Thyroid gland (tissue), 4 donors: ENCODE measurements around the gene ARF4. TPM values are rescaled to one million over a fixed set of nuclear protein-coding genes. Genes with fewer than 3 reads are reported as not detected.

Experiments used
- DNase-seq, 2 donors: peaks; one replicate each; pipeline ENCODE4 v3.0.0-alpha.2; 2019
- H3K27ac ChIP-seq, 3 donors: fragments of 200-600 bp; sonication (generic); 1 replicate in 2 of 3; 2 replicates in 1 of 3; pipeline ENCODE4 v1.5.1; 2016 to 2019; ENCODE audit warnings: mild to moderate bottlenecking in 1 of 3, moderate library complexity in 1 of 3
- H3K27me3 ChIP-seq: fragments of 200-600 bp; sonication (generic); one replicate; pipeline ENCODE4 v1.5.1; 2019
- H3K36me3 ChIP-seq, 2 donors: fragments of 200-600 bp; sonication (generic); one replicate each; pipeline ENCODE4 v1.5.1; 2016 to 2019
- H3K4me1 ChIP-seq, 2 donors: fragments of 200-600 bp; sonication (generic); one replicate each; pipeline ENCODE4 v1.5.1; 2017 to 2019
- H3K4me3 ChIP-seq, 3 donors: fragments of 200-600 bp; sonication (generic); replicated peaks in 1 of 3; 1 replicate in 2 of 3; 2 replicates in 1 of 3; pipeline ENCODE4 v1.5.1; 2016; ENCODE audit warnings: mild to moderate bottlenecking in 1 of 3
- H3K9me3 ChIP-seq: fragments of 200-600 bp; sonication (generic); one replicate; pipeline ENCODE4 v1.5.1; 2017
- CTCF ChIP-seq, 6 experiments: fragments of 200-600 bp in 3 of 6; fragments of 450-650 bp in 3 of 6; sonication (generic) in 3 of 6; IDR thresholded peaks; one replicate each; pipeline ENCODE4 v1.5.1; 2016 to 2019; ENCODE audit warnings: antibody characterized with exemption in 6 of 6, mild to moderate bottlenecking in 2 of 6, inconsistent platforms in 1 of 6, moderate library complexity in 1 of 6
- POLR2A ChIP-seq, 2 donors: fragments of 450-650 bp; IDR thresholded peaks; one replicate each; pipeline ENCODE4 v1.6.1; 2017; ENCODE audit warnings: antibody characterized with exemption in 2 of 2, mild to moderate bottlenecking in 2 of 2, moderate library complexity in 1 of 2
- WGBS, 2 donors: methylation state at CpG; one replicate each; pipeline ENCODE4 v1.1.5; 2017; 5-methylcytosine and 5-hydroxymethylcytosine counted together
- intact Hi-C: fragments of 100-400 bp; cut with DNase I; formaldehyde crosslinking; loops from one replicate; pipeline ENCODE4 v1.15.1; 2023
- small RNA-seq: library from RNA; depleted of rRNA; stranded (forward); fragments of <200 nt; gene quantifications from one replicate; pipeline ENCODE3, GENCODE V24; 2016
- total RNA-seq, 4 donors: library from RNA; depleted of rRNA; stranded (reverse); fragments of >200 nt; gene quantifications; one replicate each; pipeline ENCODE4 v1.2.3, GENCODE V29; 2016

Gene ARF4
- total RNA-seq, 4 donors from 2014 or later = 125 to 195 (median 159) TPM

GRCh38 chr3:57544181-57545125, 52.7 kb downstream of the ARF4 start, which contains the start of gene DNAH12:
DNAH12 (minus strand) TSS chr3:57544344; CDS start chr3:57542870, 1,474 bp downstream.
- TF ChIP-seq POLR2A (IDR thresholded peaks at IDR 0.05) (no peak), CTCF (IDR thresholded peaks at IDR 0.05) (no peak)
- H3K36me3 ChIP-seq = no peaks in the 10 kb centered on the region
- H3K27me3 ChIP-seq = no peaks in the 10 kb centered on the region
- H3K4me1 ChIP-seq = peaks cover 5 to 10% of the 10 kb centered on the region in 2 donors
- H3K4me3 ChIP-seq = peak within 1 kb of the TSS in 2 of 3 donors; percentile 14 to 28
- no peaks in the 10 kb centered on the region for H3K9me3 ChIP-seq
- H3K27ac ChIP-seq = peak within 1 kb of the TSS in 2 of 3 donors; percentile 36 to 37
- intact Hi-C loops = no loop called here
- WGBS, 2 donors = 8 to 12% methylated on average over 20 of the region's 20 CpGs
- DNase-seq = peak; percentile 82 to 86

GRCh38 chr3:57538465-57538864, 58.7 kb downstream of the ARF4 start:
- Histone ChIP-seq H3K4me1 (no peaks in the 10 kb centered on the region), H3K27me3 (no peaks in the 10 kb centered on the region), H3K9me3 (no peaks in the 10 kb centered on the region), H3K27ac (no peak overlapping the region), H3K4me3 (no peak overlapping the region), H3K36me3 (no peaks in the 10 kb centered on the region)
- WGBS, 2 donors = 95% methylated on average over 3 of the region's 3 CpGs
- intact Hi-C loops = no loop called here
- no peak for TF ChIP-seq POLR2A (IDR thresholded peaks at IDR 0.05)
- DNase-seq = no peak

GRCh38 chr3:57530071-57530608, 67.0 kb downstream of the ARF4 start:
- H3K27ac ChIP-seq = no peak overlapping the region
- no peak for TF ChIP-seq POLR2A (IDR thresholded peaks at IDR 0.05)
- TF ChIP-seq CTCF (IDR thresholded peaks at IDR 0.05) = no peak
- H3K36me3 ChIP-seq = no peaks in the 10 kb centered on the region
- no peaks in the 10 kb centered on the region for H3K9me3 ChIP-seq
- no peak for DNase-seq
- no peak overlapping the region for H3K4me3 ChIP-seq
- no peaks in the 10 kb centered on the region for H3K27me3 ChIP-seq
- intact Hi-C loops = no loop called here
- no peaks in the 10 kb centered on the region for H3K4me1 ChIP-seq

Small RNA genes within 50 kb of the gene (small RNA-seq; reads per million reads assigned to genes)
- gene RNU6-108P (not detected), gene RNU6-483P (not detected), gene RNU6ATAC26P (not detected)

Other genes starting within 250 kb of the ARF4 start
- gene DNAH12, start 53.0 kb downstream of the ARF4 start, total RNA-seq = under 1 TPM; 0.04 to 0.98 (median 0.19) TPM
- 10 to 100 TPM; 13.6 to 33.4 (median 28.7) TPM for gene PDE12, start 41.1 kb downstream of the ARF4 start, total RNA-seq
- gene DENND6A, start 95.7 kb upstream of the ARF4 start, total RNA-seq = 10 to 100 TPM; 36.9 to 52.0 (median 43.8) TPM
- gene SLMAP, start 159.0 kb upstream of the ARF4 start, total RNA-seq = 10 to 100 TPM; 79.7 to 89.4 (median 83.4) TPM